ENCODE results near the gene TNFSF11. TPM values are rescaled to one million over a fixed set of nuclear protein-coding genes. Genes with fewer than 3 reads are reported as not detected.

TNFSF11 gene
- 0.62 and 1.6 TPM in 2 replicates for total RNA-seq

GRCh38 chr13:42574011-42574410 is at the start of gene TNFSF11:
Gene TNFSF11 (plus strand): TSS chr13:42574152. CDS start chr13:42574304, 152 bp downstream.

Other genes starting within 250 kb of the TNFSF11 start
- not detected in 2 replicates for gene FAM216B, start 207.4 kb downstream of the TNFSF11 start, total RNA-seq

Measured in cardiac ventricle fibroblast (primary cell).